Subcutaneous abdominal adipose tissue (tissue), 5 donors: Measurements from ENCODE around the gene SLC13A1.

Experiments
- H3K27ac ChIP-seq: one replicate; pipeline ENCODE4 v1.7.0; 2013; ENCODE audit warnings: low read depth, mild to moderate bottlenecking, inconsistent platforms, low read length, moderate library complexity
- H3K27me3 ChIP-seq, 5 donors: one replicate each; pipeline ENCODE4 v1.7.0; 2013; ENCODE audit warnings: low read length in 5 of 5, inconsistent platforms in 1 of 5; ENCODE audit not compliant: control insufficient read depth in 5 of 5, insufficient read depth in 4 of 5
- H3K36me3 ChIP-seq, 5 donors: one replicate each; pipeline ENCODE4 v1.7.0; 2013; ENCODE audit warnings: low read length in 5 of 5; ENCODE audit not compliant: control insufficient read depth in 5 of 5, insufficient read depth in 5 of 5
- H3K4me1 ChIP-seq, 5 donors: one replicate each; pipeline ENCODE4 v1.7.0; 2013; ENCODE audit warnings: low read length in 5 of 5, mild to moderate bottlenecking in 3 of 5, moderate library complexity in 1 of 5; ENCODE audit not compliant: control insufficient read depth in 5 of 5, insufficient read depth in 5 of 5
- H3K4me3 ChIP-seq, 5 donors: one replicate each; pipeline ENCODE4 v1.7.0; 2013; ENCODE audit warnings: low read length in 5 of 5, low read depth in 1 of 5
- H3K9ac ChIP-seq, 5 donors: one replicate each; pipeline ENCODE4 v1.7.0; 2013; ENCODE audit warnings: low read length in 5 of 5, mild to moderate bottlenecking in 4 of 5, moderate library complexity in 3 of 5
- H3K9me3 ChIP-seq, 5 donors: one replicate each; pipeline ENCODE4 v1.7.0; 2013; ENCODE audit warnings: low read length in 5 of 5; ENCODE audit not compliant: control insufficient read depth in 5 of 5
- donor health status: healthy.
- donor health status: healthy.
- donor health status: healthy.
- donor health status: healthy.
- donor health status: healthy.

Gene SLC13A1

GRCh38 chr7:123170333-123171246 lies 29.2 kb downstream of the SLC13A1 start:
- no peak overlapping the region for H3K9ac ChIP-seq
- H3K27ac ChIP-seq = no peak overlapping the region
- no peaks in the 10 kb centered on the region for H3K9me3 ChIP-seq
- no peaks in the 10 kb centered on the region for H3K36me3 ChIP-seq
- no peaks in the 10 kb centered on the region for H3K27me3 ChIP-seq
- H3K4me3 ChIP-seq = no peak overlapping the region
- no peaks in the 10 kb centered on the region for H3K4me1 ChIP-seq

GRCh38 chr7:123169065-123169464 lies 30.7 kb downstream of the SLC13A1 start:
- no peaks in the 10 kb centered on the region for H3K4me1 ChIP-seq
- H3K9me3 ChIP-seq = no peaks in the 10 kb centered on the region
- H3K4me3 ChIP-seq = no peak overlapping the region
- no peak overlapping the region for H3K27ac ChIP-seq
- H3K9ac ChIP-seq = no peak overlapping the region
- no peaks in the 10 kb centered on the region for H3K27me3 ChIP-seq
- H3K36me3 ChIP-seq = no peaks in the 10 kb centered on the region

GRCh38 chr7:123157606-123158005 lies 42.2 kb downstream of the SLC13A1 start:
- Histone ChIP-seq H3K27ac (no peak overlapping the region), H3K27me3 (no peaks in the 10 kb centered on the region), H3K9me3 (no peaks in the 10 kb centered on the region), H3K36me3 (no peaks in the 10 kb centered on the region), H3K4me3 (no peak overlapping the region), H3K9ac (no peak overlapping the region), H3K4me1 (no peaks in the 10 kb centered on the region)

- Histone ChIP-seq H3K27ac (no peak overlapping the region), H3K27me3 (no peaks in the 10 kb centered on the region), H3K4me1 (no peaks in the 10 kb centered on the region), H3K9ac (no peak overlapping the region), H3K36me3 (no peaks in the 10 kb centered on the region), H3K4me3 (no peak overlapping the region), H3K9me3 (no peaks in the 10 kb centered on the region)
Observed at GRCh38 chr7:123155571-123155970, 44.2 kb downstream of the SLC13A1 start.

- no peak overlapping the region for H3K27ac ChIP-seq
- no peaks in the 10 kb centered on the region for H3K4me1 ChIP-seq
- no peaks in the 10 kb centered on the region for H3K9me3 ChIP-seq
- no peak overlapping the region for H3K9ac ChIP-seq
- H3K4me3 ChIP-seq = no peak overlapping the region
- no peaks in the 10 kb centered on the region for H3K36me3 ChIP-seq
- H3K27me3 ChIP-seq = no peaks in the 10 kb centered on the region
Observed at GRCh38 chr7:123154231-123154860, 45.4 kb downstream of the SLC13A1 start.

- H3K9me3 ChIP-seq = no peaks in the 10 kb centered on the region
- no peaks in the 10 kb centered on the region for H3K36me3 ChIP-seq
- no peaks in the 10 kb centered on the region for H3K27me3 ChIP-seq
- H3K4me1 ChIP-seq = no peaks in the 10 kb centered on the region
- H3K4me3 ChIP-seq = no peak overlapping the region
- no peak overlapping the region for H3K27ac ChIP-seq
- H3K9ac ChIP-seq = no peak overlapping the region
Observed at GRCh38 chr7:123151443-123151842, 48.3 kb downstream of the SLC13A1 start.

- Histone ChIP-seq H3K4me1 (no peaks in the 10 kb centered on the region), H3K36me3 (no peaks in the 10 kb centered on the region), H3K9me3 (no peaks in the 10 kb centered on the region), H3K4me3 (no peak overlapping the region), H3K9ac (no peak overlapping the region), H3K27me3 (no peaks in the 10 kb centered on the region), H3K27ac (no peak overlapping the region)
Observed at GRCh38 chr7:123148813-123149212, 51.0 kb downstream of the SLC13A1 start.

GRCh38 chr7:123143252-123144006 lies 56.3 kb downstream of the SLC13A1 start:
- H3K4me3 ChIP-seq = no peak overlapping the region
- H3K4me1 ChIP-seq = no peaks in the 10 kb centered on the region
- H3K9me3 ChIP-seq = no peaks in the 10 kb centered on the region
- no peaks in the 10 kb centered on the region for H3K27me3 ChIP-seq
- no peaks in the 10 kb centered on the region for H3K36me3 ChIP-seq
- no peak overlapping the region for H3K9ac ChIP-seq
- no peak overlapping the region for H3K27ac ChIP-seq

- Histone ChIP-seq H3K9me3 (no peaks in the 10 kb centered on the region), H3K4me1 (no peaks in the 10 kb centered on the region), H3K4me3 (no peak overlapping the region)
Observed at GRCh38 chr7:123140561-123140960, 59.2 kb downstream of the SLC13A1 start.

GRCh38 chr7:123135960-123136359 lies 63.8 kb downstream of the SLC13A1 start:
- no peaks in the 10 kb centered on the region for H3K36me3 ChIP-seq
- H3K9me3 ChIP-seq = no peaks in the 10 kb centered on the region
- no peak overlapping the region for H3K27ac ChIP-seq
- no peak overlapping the region for H3K9ac ChIP-seq
- H3K4me1 ChIP-seq = no peaks in the 10 kb centered on the region
- no peaks in the 10 kb centered on the region for H3K27me3 ChIP-seq
- no peak overlapping the region for H3K4me3 ChIP-seq

More at GRCh38 chr7:123140561-123140960, 59.2 kb downstream of the SLC13A1 start:
- H3K9ac ChIP-seq = no peak overlapping the region
- H3K36me3 ChIP-seq = no peaks in the 10 kb centered on the region
- H3K27ac ChIP-seq = no peak overlapping the region
- no peaks in the 10 kb centered on the region for H3K27me3 ChIP-seq
